Suprapubic skin (tissue), 3 donors: ENCODE measurements around the gene PRPSAP2.

Source experiments
- EP300 ChIP-seq: sonication (generic); formaldehyde crosslinking; IDR thresholded peaks from one replicate; pipeline ENCODE4 v1.6.1; 2017; ENCODE audit warnings: antibody characterized with exemption
- POLR2A ChIP-seq, 2 donors: fragments of 450-650 bp; IDR thresholded peaks; one replicate each; pipeline ENCODE4 v1.6.1; 2017; ENCODE audit warnings: antibody characterized with exemption in 2 of 2, mild to moderate bottlenecking in 2 of 2, moderate library complexity in 2 of 2
- TF ChIP-seq, protein P1 (sequence below), 2 donors: fragments of 200-600 bp in 1 of 2; fragments of 450-650 bp in 1 of 2; sonication (generic) in 1 of 2; IDR thresholded peaks; one replicate each; pipeline ENCODE4 v1.5.1; 2016 to 2019; ENCODE audit warnings: antibody characterized with exemption in 2 of 2, mild to moderate bottlenecking in 1 of 2, moderate library complexity in 1 of 2

DNA sequence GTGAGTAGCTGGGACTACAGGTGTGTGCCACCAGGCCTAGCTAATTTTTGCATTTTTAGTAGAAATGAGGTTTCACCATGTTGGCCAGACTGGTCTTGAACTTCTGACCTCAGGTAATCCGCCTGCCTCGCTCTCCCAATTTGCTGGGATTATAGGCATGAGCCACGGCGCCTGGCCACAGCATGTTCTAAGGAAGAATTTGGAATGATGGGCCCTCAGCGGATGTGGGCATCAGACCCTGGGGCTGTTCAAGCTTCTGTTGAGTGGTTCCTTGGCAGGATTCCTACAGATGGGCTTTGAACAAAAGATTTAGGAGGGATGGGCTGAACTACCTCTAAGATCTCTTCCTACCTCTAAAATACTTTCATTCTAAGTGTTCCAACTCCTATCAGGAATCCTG, 4.1 kb downstream of the PRPSAP2 start:
- TF ChIP-seq, protein P1, sequence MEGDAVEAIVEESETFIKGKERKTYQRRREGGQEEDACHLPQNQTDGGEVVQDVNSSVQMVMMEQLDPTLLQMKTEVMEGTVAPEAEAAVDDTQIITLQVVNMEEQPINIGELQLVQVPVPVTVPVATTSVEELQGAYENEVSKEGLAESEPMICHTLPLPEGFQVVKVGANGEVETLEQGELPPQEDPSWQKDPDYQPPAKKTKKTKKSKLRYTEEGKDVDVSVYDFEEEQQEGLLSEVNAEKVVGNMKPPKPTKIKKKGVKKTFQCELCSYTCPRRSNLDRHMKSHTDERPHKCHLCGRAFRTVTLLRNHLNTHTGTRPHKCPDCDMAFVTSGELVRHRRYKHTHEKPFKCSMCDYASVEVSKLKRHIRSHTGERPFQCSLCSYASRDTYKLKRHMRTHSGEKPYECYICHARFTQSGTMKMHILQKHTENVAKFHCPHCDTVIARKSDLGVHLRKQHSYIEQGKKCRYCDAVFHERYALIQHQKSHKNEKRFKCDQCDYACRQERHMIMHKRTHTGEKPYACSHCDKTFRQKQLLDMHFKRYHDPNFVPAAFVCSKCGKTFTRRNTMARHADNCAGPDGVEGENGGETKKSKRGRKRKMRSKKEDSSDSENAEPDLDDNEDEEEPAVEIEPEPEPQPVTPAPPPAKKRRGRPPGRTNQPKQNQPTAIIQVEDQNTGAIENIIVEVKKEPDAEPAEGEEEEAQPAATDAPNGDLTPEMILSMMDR (IDR thresholded peaks at IDR 0.05): no peak
- TF ChIP-seq EP300 (no peak), POLR2A (IDR thresholded peaks at IDR 0.05) (no peak)
